NCI-H187 treated with DMSO at 0.1 percent for 48 hours (cell line): ENCODE data around the gene SLC2A8.

Source experiments
- DNase-seq: peaks from one replicate; lab custom pipeline; 2025; lab: John Stamatoyannopoulos, UW

SLC2A8 gene

DNA sequence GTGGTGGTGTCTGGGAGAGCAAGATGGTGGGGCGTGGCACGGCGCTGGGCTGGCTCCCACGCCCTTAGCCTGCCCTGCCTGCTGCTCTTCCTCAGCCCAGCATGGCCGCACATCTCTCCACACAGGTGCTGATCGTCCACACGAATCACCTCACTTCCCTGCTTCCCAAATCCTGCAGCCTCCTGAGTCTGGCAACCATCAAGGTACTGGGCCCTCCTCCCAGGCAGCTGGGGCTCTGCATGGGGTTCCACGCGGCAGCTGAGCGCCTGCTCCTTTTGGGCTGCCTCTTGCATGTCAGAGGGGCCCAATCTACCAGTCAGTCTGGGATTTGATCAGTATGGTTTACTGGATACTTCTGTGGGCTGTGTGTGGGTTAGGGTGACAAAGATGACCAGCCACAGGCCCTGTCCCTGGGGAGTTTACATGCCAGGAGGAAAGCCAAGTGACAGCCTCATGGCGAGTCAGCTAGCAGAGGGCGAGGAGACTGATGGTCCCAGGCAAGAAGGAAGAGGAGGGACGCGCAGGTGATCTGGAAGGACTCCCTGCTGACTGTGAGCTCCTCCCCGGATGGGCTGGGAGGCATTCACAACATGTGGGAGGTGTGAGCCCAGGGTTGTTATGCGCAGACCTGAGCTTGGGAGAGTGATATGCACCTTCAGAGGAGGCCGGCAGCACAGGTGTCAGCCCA lies 60.4 kb downstream of the SLC2A8 start:
- no peak for DNase-seq
